WTC11 (cell line): ENCODE data around the gene AMHR2. TPM values are rescaled to one million over a fixed set of nuclear protein-coding genes. Genes with fewer than 3 reads are reported as not detected.

Experiments used
- ATAC-seq: fragments of 200-7000 bp; cut with Tn5 transposase; 2 replicates; pipeline ENCODE4 v1.10.0; 2021; ENCODE audit warnings: mild to moderate bottlenecking, moderate library complexity
- CTCF ChIA-PET: fragments of 300-600 bp; sonication (Branson Sonifier 250); formaldehyde crosslinking; loops from one replicate; lab custom pipeline; 2021; ENCODE audit warnings: antibody characterized with exemption; lab: Charles Lee
- POLR2A ChIA-PET: fragments of 350-600 bp; sonication (Branson Sonifier 250); formaldehyde crosslinking; loops from one replicate; lab custom pipeline; 2021; ENCODE audit warnings: antibody characterized with exemption; lab: Charles Lee
- DNase-seq: peaks from one replicate; pipeline ENCODE4 v3.0.0; 2021; ENCODE audit warnings: low spot score
- H3K27ac Mint-ChIP-seq: 2 replicates; pipeline ENCODE4 v1.8.0; 2021; ENCODE audit warnings: mixed read lengths
- H3K27me3 Mint-ChIP-seq: 2 replicates; pipeline ENCODE4 v1.8.0; 2021; ENCODE audit warnings: low read depth, mild to moderate bottlenecking, moderate library complexity, mixed read lengths
- H3K36me3 Mint-ChIP-seq: 2 replicates; pipeline ENCODE4 v1.8.0; 2021; ENCODE audit warnings: mixed read lengths
- H3K4me1 Mint-ChIP-seq: 2 replicates; pipeline ENCODE4 v1.8.0; 2022; ENCODE audit warnings: mixed read lengths
- H3K4me3 Mint-ChIP-seq: 2 replicates; pipeline ENCODE4 v1.8.0; 2021; ENCODE audit warnings: mild to moderate bottlenecking, moderate library complexity, mixed read lengths
- H3K9me3 Mint-ChIP-seq: 2 replicates; pipeline ENCODE4 v1.8.0; 2021; ENCODE audit warnings: mixed read lengths
- CBFB ChIP-seq: sonication (generic); formaldehyde crosslinking; IDR thresholded peaks from 2 replicates; pipeline ENCODE4 v1.8.1; 2022; ENCODE audit warnings: mild to moderate bottlenecking, low read depth, missing genetic modification reagents
- CREM ChIP-seq: sonication (generic); formaldehyde crosslinking; IDR thresholded peaks from 2 replicates; pipeline ENCODE4 v1.8.1; 2022; ENCODE audit warnings: mild to moderate bottlenecking, missing genetic modification reagents, moderate library complexity
- ETV6 ChIP-seq: sonication (generic); formaldehyde crosslinking; IDR thresholded peaks from 2 replicates; pipeline ENCODE4 v1.8.1; 2022; ENCODE audit warnings: mild to moderate bottlenecking, missing genetic modification reagents
- HMGA2 ChIP-seq: fragments of 250-450 bp; sonication (Bioruptor Pico); IDR thresholded peaks from 2 replicates; pipeline ENCODE4 v1.4.0; 2021; ENCODE audit warnings: mild to moderate bottlenecking, moderate library complexity
- IRF2 ChIP-seq: sonication (generic); formaldehyde crosslinking; IDR thresholded peaks from 2 replicates; pipeline ENCODE4 v1.8.0; 2022; ENCODE audit warnings: low read depth, missing genetic modification reagents, borderline replicate concordance
- MYBL2 ChIP-seq: sonication (generic); formaldehyde crosslinking; IDR thresholded peaks from 2 replicates; pipeline ENCODE4 v1.8.1; 2023; ENCODE audit warnings: mild to moderate bottlenecking, moderate library complexity, missing genetic modification reagents
- NFE2L1 ChIP-seq: sonication (generic); formaldehyde crosslinking; IDR thresholded peaks from 2 replicates; pipeline ENCODE4 v1.8.1; 2023; ENCODE audit warnings: missing genetic modification reagents
- NR2C2 ChIP-seq: sonication (generic); formaldehyde crosslinking; IDR thresholded peaks from 2 replicates; pipeline ENCODE4 v1.8.0; 2022; ENCODE audit warnings: mild to moderate bottlenecking, missing genetic modification reagents
- NR3C1 ChIP-seq: sonication (generic); formaldehyde crosslinking; conservative IDR thresholded peaks from 2 replicates; pipeline ENCODE4 v1.8.1; 2023; ENCODE audit warnings: low read depth, mild to moderate bottlenecking, missing genetic modification reagents
- PRRX2 ChIP-seq: fragments of 250-450 bp; sonication (Bioruptor Pico); IDR thresholded peaks from 2 replicates; pipeline ENCODE4 v1.8.0; 2021; ENCODE audit warnings: mild to moderate bottlenecking
- RORB ChIP-seq: fragments of 250-450 bp; sonication (Bioruptor Pico); IDR thresholded peaks from 2 replicates; pipeline ENCODE4 v1.9.0; 2021; ENCODE audit warnings: mild to moderate bottlenecking
- SP1 ChIP-seq: sonication (generic); formaldehyde crosslinking; conservative IDR thresholded peaks from 2 replicates; pipeline ENCODE4 v1.8.1; 2022; ENCODE audit warnings: missing genetic modification reagents
- TCF7 ChIP-seq: sonication (generic); formaldehyde crosslinking; IDR thresholded peaks from 2 replicates; pipeline ENCODE4 v1.8.0; 2022; ENCODE audit warnings: mild to moderate bottlenecking, low read depth, missing genetic modification reagents, moderate library complexity
- TEAD1 ChIP-seq: sonication (generic); formaldehyde crosslinking; IDR thresholded peaks from 2 replicates; pipeline ENCODE4 v1.8.0; 2022; ENCODE audit warnings: mild to moderate bottlenecking, missing genetic modification reagents
- ZBTB21 ChIP-seq: sonication (generic); formaldehyde crosslinking; IDR thresholded peaks from 2 replicates; pipeline ENCODE4 v1.8.1; 2023; ENCODE audit warnings: mild to moderate bottlenecking, missing genetic modification reagents, borderline replicate concordance
- ZNF263 ChIP-seq: sonication (generic); formaldehyde crosslinking; IDR thresholded peaks from 2 replicates; pipeline ENCODE4 v1.8.1; 2022; ENCODE audit warnings: low read depth, mild to moderate bottlenecking, moderate library complexity, missing genetic modification reagents
- ZNF317 ChIP-seq: sonication (generic); formaldehyde crosslinking; IDR thresholded peaks from 2 replicates; pipeline ENCODE4 v1.8.1; 2023; ENCODE audit warnings: low read depth, mild to moderate bottlenecking, moderate library complexity, missing genetic modification reagents, borderline replicate concordance
- ZNF671 ChIP-seq: fragments of 250-450 bp; sonication (Bioruptor Pico); IDR thresholded peaks from 2 replicates; pipeline ENCODE4 v1.8.0; 2021; ENCODE audit warnings: mild to moderate bottlenecking
- total RNA-seq: library from RNA; stranded (reverse); gene quantifications from 3 replicates; pipeline ENCODE4 v1.2.3, GENCODE V29; 2021
- TF ChIP-seq, protein P1 (sequence below): sonication (generic); formaldehyde crosslinking; IDR thresholded peaks from 2 replicates; pipeline ENCODE4 v1.8.0; 2022; ENCODE audit warnings: mild to moderate bottlenecking, missing genetic modification reagents
- TF ChIP-seq, protein P2 (sequence below): sonication (generic); formaldehyde crosslinking; IDR thresholded peaks from 2 replicates; pipeline ENCODE4 v1.8.0; 2022; ENCODE audit warnings: mild to moderate bottlenecking, missing genetic modification reagents
- TF ChIP-seq, protein P3 (sequence below): sonication (generic); formaldehyde crosslinking; IDR thresholded peaks from 2 replicates; pipeline ENCODE4 v1.8.0; 2023; ENCODE audit warnings: missing genetic modification reagents
- TF ChIP-seq, protein P4 (sequence below): fragments of 250-450 bp; sonication (Bioruptor Pico); conservative IDR thresholded peaks from 2 replicates; pipeline ENCODE4 v1.9.0; 2021; ENCODE audit warnings: mild to moderate bottlenecking
- TF ChIP-seq, protein P5 (sequence below): sonication (generic); formaldehyde crosslinking; IDR thresholded peaks from 2 replicates; pipeline ENCODE4 v1.8.1; 2023; ENCODE audit warnings: mild to moderate bottlenecking, missing genetic modification reagents
- TF ChIP-seq, protein P6 (sequence below): fragments of 250-450 bp; sonication (Bioruptor Pico); IDR thresholded peaks from 2 replicates; pipeline ENCODE4 v2.1.2; 2022; ENCODE audit warnings: mild to moderate bottlenecking, moderate library complexity
- TF ChIP-seq, protein P7 (sequence below): sonication (generic); formaldehyde crosslinking; IDR thresholded peaks from 2 replicates; pipeline ENCODE4 v1.8.1; 2022; ENCODE audit warnings: low read depth, missing genetic modification reagents, borderline replicate concordance
- TF ChIP-seq, protein P8 (sequence below): sonication (generic); formaldehyde crosslinking; conservative IDR thresholded peaks from 2 replicates; pipeline ENCODE4 v1.8.1; 2023; ENCODE audit warnings: mild to moderate bottlenecking, low read depth, missing genetic modification reagents, moderate library complexity

AMHR2 gene
- total RNA-seq, 1 experiment from 2014 or later: not detected

DNA sequence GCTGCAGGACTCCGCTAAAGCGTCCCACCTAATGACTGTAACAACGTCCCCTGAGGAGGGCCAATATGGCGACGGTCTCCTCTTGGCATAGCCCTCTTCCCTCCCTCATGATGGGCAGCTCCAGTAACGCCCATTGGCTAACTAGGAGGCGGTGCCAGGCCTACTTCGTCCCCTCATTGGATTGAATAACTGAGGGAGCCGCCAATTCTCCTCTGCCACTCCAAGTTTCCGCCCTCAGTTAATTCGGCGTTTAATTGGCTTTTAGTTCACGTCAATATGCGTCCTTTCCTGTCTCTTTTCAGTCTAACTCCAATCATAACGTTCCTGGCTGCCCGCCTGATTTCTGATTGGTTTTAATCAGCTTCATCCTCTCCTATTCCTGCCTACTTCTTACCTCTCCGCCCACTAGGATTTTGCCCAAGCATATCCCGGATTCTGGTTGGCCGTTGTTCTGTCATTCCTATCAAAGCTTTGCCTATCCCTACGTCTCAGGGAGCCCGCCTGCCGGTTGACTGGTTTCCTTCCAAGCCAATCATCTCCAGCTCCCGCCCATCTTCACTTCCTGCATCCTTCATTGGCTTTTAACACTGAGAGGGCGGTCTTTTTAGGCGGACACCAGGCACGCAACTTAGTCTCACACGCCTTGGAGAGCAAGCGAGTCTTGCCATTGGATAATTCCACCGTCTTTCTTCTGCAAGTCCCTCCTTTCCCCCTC lies 44.1 kb upstream of the AMHR2 start:
- H3K4me3 Mint-ChIP-seq: no peak overlapping the region
- ATAC-seq: peak; percentile 87
- H3K27me3 Mint-ChIP-seq: peaks cover 3% of the 10 kb centered on the region; the same call in 1 of the 2 replicates
- H3K9me3 Mint-ChIP-seq: no peaks in the 10 kb centered on the region
- POLR2A ChIA-PET: interaction anchor here (0.5 to 1.7 kb wide), 10 partner anchors 27 to 332 kb away, joined by 3 to 11 read pairs (median 6); partner anchors contain the start of genes AAAS, MAP3K12, PFDN5 and PRR13
- CTCF ChIA-PET: interaction anchor here (0.6 to 8.7 kb wide), 21 partner anchors 9 to 326 kb away, joined by 3 to 103 read pairs (median 5); partner anchors contain the start of genes AAAS, ESPL1, IGFBP6 and MYG1
- peaks cover 27% of the 10 kb centered on the region for H3K4me1 Mint-ChIP-seq
- H3K36me3 Mint-ChIP-seq: peaks cover 31% of the 10 kb centered on the region
- DNase-seq: peak; percentile 95
- H3K27ac Mint-ChIP-seq: no peak overlapping the region
- TF ChIP-seq MYBL2 (CRISPR knock-in tag) (no peak), NR3C1 (CRISPR knock-in tag) (no peak), SP1 (CRISPR knock-in tag) (peak; percentile 94), ZNF263 (CRISPR knock-in tag) (no peak), RORB (CRISPR knock-in tag) (no peak), ETV6 (CRISPR knock-in tag) (no peak), CBFB (CRISPR knock-in tag) (no peak), CREM (0 out of 2 replicates have a peak, but pooled peaks have one; percentile 58), HMGA2 (CRISPR knock-in tag) (peak; percentile 2; the same call in 1 of the 2 replicates), TEAD1 (no peak), TCF7 (no peak), IRF2 (CRISPR knock-in tag) (no peak), NR2C2 (CRISPR knock-in tag) (no peak), ZNF671 (CRISPR knock-in tag) (no peak), ZBTB21 (CRISPR knock-in tag) (no peak), ZNF317 (CRISPR knock-in tag) (no peak), NFE2L1 (CRISPR knock-in tag) (no peak), PRRX2 (no peak)
- TF ChIP-seq, protein P1, sequence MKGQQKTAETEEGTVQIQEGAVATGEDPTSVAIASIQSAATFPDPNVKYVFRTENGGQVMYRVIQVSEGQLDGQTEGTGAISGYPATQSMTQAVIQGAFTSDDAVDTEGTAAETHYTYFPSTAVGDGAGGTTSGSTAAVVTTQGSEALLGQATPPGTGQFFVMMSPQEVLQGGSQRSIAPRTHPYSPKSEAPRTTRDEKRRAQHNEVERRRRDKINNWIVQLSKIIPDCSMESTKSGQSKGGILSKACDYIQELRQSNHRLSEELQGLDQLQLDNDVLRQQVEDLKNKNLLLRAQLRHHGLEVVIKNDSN (CRISPR knock-in tag): no peak; the same call in 1 of the 2 replicates
- TF ChIP-seq, protein P2, sequence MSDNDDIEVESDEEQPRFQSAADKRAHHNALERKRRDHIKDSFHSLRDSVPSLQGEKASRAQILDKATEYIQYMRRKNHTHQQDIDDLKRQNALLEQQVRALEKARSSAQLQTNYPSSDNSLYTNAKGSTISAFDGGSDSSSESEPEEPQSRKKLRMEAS (CRISPR knock-in tag): peak; percentile 73
- TF ChIP-seq, protein P3, sequence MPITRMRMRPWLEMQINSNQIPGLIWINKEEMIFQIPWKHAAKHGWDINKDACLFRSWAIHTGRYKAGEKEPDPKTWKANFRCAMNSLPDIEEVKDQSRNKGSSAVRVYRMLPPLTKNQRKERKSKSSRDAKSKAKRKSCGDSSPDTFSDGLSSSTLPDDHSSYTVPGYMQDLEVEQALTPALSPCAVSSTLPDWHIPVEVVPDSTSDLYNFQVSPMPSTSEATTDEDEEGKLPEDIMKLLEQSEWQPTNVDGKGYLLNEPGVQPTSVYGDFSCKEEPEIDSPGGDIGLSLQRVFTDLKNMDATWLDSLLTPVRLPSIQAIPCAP (CRISPR knock-in tag): no peak
- TF ChIP-seq, protein P4, sequence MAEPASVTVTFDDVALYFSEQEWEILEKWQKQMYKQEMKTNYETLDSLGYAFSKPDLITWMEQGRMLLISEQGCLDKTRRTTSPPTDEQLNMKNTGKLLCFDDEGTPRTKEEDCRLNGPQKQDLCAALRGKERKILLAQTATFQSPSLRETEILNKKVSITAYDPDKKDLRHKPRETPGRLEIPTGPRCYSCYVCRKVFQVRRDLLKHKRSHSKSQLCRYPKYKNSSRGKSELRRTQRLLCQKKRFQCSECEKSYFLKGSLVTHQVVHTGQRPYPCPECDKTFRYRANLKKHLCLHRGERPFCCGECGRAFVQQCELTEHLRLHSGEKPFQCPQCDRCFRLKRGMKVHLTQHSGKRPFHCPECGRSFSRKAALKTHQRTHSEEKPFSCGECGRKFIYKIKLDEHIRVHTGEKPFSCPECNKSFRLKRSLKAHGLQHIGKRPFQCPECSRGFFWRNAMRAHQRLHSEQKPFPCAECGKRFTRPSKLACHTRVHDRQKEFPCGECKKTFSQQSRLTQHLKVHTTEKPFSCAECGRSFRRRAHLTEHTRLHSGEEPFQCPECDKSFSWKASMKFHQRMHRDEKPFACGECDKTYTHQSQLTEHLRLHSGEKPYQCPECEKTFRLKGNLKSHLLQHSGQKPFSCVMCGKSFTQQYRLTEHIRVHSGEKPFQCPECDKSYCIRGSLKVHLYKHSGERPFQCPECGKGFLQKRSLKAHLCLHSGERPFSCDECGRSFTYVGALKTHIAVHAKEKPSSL: no peak
- TF ChIP-seq, protein P5, sequence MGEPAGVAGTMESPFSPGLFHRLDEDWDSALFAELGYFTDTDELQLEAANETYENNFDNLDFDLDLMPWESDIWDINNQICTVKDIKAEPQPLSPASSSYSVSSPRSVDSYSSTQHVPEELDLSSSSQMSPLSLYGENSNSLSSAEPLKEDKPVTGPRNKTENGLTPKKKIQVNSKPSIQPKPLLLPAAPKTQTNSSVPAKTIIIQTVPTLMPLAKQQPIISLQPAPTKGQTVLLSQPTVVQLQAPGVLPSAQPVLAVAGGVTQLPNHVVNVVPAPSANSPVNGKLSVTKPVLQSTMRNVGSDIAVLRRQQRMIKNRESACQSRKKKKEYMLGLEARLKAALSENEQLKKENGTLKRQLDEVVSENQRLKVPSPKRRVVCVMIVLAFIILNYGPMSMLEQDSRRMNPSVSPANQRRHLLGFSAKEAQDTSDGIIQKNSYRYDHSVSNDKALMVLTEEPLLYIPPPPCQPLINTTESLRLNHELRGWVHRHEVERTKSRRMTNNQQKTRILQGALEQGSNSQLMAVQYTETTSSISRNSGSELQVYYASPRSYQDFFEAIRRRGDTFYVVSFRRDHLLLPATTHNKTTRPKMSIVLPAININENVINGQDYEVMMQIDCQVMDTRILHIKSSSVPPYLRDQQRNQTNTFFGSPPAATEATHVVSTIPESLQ (CRISPR knock-in tag): no peak
- TF ChIP-seq, protein P6, sequence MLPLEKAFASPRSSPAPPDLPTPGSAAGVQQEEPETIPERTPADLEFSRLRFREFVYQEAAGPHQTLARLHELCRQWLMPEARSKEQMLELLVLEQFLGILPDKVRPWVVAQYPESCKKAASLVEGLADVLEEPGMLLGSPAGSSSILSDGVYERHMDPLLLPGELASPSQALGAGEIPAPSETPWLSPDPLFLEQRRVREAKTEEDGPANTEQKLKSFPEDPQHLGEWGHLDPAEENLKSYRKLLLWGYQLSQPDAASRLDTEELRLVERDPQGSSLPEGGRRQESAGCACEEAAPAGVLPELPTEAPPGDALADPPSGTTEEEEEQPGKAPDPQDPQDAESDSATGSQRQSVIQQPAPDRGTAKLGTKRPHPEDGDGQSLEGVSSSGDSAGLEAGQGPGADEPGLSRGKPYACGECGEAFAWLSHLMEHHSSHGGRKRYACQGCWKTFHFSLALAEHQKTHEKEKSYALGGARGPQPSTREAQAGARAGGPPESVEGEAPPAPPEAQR (CRISPR knock-in tag): no peak
- TF ChIP-seq, protein P7, sequence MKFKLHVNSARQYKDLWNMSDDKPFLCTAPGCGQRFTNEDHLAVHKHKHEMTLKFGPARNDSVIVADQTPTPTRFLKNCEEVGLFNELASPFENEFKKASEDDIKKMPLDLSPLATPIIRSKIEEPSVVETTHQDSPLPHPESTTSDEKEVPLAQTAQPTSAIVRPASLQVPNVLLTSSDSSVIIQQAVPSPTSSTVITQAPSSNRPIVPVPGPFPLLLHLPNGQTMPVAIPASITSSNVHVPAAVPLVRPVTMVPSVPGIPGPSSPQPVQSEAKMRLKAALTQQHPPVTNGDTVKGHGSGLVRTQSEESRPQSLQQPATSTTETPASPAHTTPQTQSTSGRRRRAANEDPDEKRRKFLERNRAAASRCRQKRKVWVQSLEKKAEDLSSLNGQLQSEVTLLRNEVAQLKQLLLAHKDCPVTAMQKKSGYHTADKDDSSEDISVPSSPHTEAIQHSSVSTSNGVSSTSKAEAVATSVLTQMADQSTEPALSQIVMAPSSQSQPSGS: no peak
- TF ChIP-seq, protein P8, sequence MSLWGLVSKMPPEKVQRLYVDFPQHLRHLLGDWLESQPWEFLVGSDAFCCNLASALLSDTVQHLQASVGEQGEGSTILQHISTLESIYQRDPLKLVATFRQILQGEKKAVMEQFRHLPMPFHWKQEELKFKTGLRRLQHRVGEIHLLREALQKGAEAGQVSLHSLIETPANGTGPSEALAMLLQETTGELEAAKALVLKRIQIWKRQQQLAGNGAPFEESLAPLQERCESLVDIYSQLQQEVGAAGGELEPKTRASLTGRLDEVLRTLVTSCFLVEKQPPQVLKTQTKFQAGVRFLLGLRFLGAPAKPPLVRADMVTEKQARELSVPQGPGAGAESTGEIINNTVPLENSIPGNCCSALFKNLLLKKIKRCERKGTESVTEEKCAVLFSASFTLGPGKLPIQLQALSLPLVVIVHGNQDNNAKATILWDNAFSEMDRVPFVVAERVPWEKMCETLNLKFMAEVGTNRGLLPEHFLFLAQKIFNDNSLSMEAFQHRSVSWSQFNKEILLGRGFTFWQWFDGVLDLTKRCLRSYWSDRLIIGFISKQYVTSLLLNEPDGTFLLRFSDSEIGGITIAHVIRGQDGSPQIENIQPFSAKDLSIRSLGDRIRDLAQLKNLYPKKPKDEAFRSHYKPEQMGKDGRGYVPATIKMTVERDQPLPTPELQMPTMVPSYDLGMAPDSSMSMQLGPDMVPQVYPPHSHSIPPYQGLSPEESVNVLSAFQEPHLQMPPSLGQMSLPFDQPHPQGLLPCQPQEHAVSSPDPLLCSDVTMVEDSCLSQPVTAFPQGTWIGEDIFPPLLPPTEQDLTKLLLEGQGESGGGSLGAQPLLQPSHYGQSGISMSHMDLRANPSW (CRISPR knock-in tag): no peak
